HUDEP-2 (cell line): Measurements from ENCODE around the gene CEP120.

Experiments used
- DNase-seq, 76 experiments: peaks; one replicate each; lab custom pipeline; 2025; ENCODE audit not compliant: unreplicated experiment in 76 of 76; lab: John Stamatoyannopoulos, UW

The CEP120 gene

DNA sequence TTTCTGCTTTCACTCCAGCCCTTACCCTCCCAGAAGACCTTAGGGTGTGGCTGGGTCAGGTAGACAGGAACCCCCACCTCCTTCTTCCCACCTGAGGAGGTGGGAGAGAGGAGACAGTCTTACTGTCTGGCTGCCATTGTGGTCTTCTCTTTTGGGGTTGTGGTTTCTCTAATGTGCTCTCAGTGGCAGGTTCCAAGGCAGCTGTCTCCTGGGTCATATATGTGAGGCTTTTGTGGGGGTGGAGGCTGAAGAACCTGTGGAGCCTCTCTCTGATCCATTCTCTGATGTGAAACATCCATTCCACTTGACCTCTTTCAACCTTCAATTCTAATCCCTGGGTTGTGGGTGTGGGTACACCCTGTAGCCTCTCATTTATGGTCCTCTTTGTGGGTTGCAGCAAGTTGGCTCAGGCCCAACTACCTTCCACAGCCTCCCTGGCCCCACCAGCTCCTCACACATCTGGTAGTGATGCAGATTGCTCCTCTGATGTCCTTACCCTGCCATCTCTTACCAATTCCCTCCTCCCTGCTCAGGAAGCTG lies 118.4 kb downstream of the CEP120 start:
- DNase-seq: peak in 1 of 76 experiments; percentile 3

DNA sequence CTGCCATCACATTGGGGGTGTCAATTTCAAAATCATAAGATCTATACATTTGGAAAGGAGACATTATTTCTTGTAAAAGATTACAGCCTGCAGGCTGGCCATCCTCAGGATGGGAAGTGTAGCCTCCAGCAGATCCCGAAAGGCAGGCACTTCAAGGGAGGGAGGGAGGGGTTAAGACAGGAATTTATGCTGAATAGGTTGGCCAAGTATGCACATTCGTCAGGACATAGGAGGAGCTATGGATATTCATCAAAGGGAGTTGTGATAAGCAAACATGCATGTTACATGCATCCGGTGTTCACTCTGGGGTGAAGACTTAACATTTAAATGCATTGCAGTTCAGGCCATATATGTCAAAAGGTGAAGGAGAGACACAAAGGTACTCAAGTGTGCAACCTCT lies 119.4 kb downstream of the CEP120 start:
- no peak for DNase-seq

DNA sequence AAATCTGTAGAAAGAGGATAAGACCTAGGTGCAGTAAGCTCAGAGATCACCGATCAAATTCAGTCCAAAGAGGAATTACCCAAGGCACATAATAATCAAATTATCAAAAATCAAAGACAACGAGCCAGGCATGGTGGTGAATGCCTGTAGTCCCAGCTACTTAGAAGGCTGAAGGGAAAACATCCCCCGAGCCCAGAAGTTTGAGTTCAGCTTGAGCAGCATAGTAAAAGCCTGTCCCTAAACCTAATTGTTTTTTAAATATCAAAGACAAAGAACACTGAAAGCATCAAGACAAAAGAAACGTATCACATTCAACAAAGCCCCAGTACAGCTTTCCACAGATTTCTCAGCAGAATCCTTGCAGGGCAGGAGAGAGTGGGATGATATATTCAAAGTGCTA lies 122.9 kb downstream of the CEP120 start:
- DNase-seq: no peak

DNA sequence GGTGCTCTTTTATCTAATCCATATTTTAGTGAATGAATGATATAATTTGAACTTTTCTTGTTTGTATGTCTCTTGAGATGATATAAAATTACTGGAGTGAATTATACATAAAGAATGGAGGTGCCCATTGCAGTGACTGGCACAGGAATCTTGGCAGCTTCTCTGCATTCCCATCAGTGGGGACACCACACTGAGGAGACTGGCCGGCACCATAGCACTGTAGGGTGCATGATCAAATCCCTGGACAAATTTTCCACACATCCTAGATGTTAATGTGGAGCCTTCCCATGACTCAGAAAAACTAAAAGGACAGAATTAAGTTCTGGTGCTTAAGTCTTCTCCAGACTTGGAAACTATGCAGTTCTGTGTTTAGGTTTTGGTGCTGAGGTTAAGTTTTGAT lies 124.1 kb downstream of the CEP120 start:
- no peak for DNase-seq

DNA sequence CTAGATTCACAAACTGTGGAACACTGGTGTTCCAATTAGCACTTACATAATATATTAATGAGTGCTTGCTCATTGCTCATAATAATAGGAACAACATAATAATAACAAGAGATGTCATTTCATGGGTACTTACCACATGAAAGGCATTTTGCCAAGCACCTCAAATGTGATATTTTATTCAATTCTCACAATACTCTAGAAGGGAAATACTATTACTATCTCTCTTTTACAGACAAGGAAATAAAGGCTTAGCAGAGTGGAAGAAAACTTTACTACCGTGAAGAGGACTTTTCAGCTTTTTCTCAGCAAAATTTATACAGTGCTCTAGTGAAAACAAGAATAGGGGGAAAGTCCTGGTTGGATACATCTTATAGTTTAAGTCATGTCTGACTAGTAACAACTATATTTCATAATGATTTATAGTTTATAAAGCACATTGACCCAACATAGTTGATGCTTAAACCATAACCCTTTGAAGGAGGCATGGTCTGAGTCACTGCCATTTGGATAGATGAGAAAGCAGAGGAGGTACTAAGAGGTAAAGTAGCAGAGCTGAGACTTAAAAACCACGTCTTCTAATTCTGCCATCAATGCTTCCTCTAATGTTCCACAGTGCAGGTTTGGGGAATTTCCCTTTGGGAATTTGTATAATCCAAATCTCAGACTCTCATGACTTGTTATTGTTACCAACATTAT lies 124.7 kb downstream of the CEP120 start:
- no peak for DNase-seq

DNA sequence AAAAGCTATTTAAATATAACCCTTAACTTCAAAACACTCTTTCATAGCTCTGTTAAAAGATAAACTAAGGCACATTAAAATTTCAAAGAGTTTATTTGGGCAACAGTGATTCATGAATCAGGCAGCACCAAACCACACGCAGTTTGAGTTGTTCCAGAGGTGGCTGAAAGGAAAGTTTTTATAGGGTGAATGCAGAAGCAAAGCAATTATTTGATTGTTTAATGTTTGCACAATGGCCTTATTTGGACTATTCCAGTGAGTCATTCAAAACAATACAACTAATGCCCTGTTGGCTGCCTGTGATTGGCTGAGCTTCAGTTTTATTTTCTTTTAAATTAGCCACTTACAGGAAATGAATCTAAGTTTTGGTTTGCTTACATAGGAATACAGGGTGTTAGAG lies 125.3 kb downstream of the CEP120 start:
- no peak for DNase-seq

DNA sequence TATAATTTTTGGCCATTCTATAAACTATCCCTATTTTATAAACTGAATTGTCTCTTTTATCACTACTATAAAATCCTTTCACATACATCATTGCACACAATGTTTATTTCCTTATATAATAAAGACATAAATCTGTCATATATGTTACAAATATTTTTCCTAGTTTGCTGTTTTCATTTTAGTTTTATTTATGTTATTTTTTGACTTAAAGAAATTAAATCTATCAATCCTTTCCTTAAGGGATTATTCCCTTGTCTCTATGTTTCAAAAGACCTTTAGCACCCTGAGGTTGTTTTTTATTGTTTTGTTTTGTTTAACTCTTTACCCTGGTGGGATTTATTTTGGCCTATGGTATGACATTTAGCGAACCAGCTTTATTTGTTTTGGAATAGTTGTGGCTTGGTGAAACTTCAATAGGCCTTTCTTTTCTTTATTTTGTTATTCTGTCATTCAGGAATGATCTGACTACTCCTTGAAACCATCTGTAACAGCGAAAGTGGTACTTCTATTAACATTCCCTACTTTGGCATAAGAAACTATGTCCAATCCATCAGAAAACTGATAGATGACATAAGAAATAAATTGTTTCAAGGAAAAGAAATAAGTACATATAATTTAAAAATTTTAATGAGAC lies 125.9 kb downstream of the CEP120 start:
- DNase-seq: no peak
